Measurements from ENCODE around the gene DDX24. TPM values are rescaled to one million over a fixed set of nuclear protein-coding genes. Genes with fewer than 3 reads are reported as not detected.

DDX24 gene
- polyA plus RNA-seq, 1 donor from 2014 or later = 207 TPM

- Mint-ChIP-seq H3K27ac (no peak overlapping the region), H3K4me1 (peaks cover 6 to 9% (median 6%) of the 10 kb centered on the region in 3 donors), H3K27me3 (peaks cover 18% of the 10 kb centered on the region), H3K4me3 (peak overlapping the region; percentile 34 to 85 (median 64)), H3K36me3 (peaks cover 3% of the 10 kb centered on the region), H3K9me3 (no peaks in the 10 kb centered on the region)
Observed at GRCh38 chr14:94027566-94028449, 53.2 kb downstream of the DDX24 start.

DNA sequence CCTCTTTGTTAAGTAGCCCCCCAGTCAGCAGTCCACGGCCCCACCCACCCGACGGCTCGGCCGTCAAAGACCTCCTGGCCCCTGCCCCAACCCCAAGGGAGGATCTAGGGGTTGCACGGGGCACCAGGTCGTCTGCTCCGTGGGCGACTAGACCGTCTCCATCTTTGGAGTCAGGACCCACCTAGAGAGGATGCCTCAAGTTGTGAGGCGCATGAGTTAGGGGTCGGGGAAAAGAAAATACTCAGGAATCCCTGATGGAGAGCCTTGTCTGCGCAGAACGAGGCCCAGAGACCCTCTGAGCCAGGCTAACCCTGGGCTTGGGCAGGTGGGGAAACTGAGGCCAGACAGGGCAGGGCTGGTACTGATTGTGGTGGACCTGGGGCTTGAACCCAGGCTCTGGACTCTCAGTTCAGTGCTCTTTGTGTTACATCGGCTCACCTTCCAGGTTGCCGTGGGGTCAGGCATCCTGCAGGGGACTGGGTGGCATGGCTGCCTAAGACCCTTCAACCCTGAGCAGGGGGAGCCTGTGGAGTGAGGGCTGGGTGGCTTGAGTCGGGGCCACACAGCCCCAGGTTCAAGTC is 54.0 kb downstream of the DDX24 start:
- peaks cover 3% of the 10 kb centered on the region for H3K36me3 Mint-ChIP-seq
- H3K9me3 Mint-ChIP-seq = no peaks in the 10 kb centered on the region
- peak overlapping the region; percentile 34 to 77 (median 64) for H3K4me3 Mint-ChIP-seq
- peaks cover 6 to 9% (median 6%) of the 10 kb centered on the region in 3 donors for H3K4me1 Mint-ChIP-seq
- peaks cover 23% of the 10 kb centered on the region for H3K27me3 Mint-ChIP-seq
- H3K27ac Mint-ChIP-seq = no peak overlapping the region

DNA sequence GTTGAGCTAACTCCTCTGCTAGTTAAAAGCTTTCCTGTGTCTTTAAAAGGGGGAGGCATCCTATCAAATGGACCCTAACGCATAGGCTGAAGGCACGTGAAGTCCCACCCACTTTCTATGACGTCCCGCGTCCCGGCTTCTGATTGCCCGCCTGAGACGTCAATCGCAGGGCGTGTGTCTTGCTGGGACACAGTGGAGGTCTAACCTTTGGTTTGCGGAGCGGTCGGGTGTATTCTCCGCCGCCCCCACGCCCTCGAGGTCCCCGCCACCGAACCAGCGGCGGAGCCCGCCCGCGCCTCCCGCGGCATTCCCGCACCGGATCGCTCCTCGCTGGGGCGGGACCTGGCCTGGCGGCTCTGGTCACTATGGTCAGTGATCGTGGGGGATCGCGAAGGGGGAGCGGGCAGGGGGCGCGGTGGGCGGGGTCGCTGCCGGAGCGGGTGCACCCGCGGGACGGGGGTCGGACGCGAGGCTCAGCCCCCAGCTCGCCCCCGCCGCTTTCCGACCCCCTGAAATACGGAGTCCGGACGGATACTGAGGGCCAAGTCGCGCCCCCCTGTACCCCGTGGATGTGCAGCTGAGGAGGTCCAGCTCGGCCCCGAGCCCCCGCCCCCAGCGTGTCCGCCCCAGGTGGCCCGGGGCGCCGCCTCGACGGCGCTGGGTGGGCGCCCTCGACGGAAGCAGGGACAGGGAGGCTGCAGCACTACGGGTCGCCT is 54.7 kb downstream of the DDX24 start, which contains the start of gene OTUB2:
TSS of gene OTUB2 (plus strand) at position 168 of the 716 bp plus-strand sequence. CDS start at position 366, 198 bp downstream.
- Mint-ChIP-seq H3K27ac (no peak within 1 kb of the TSS), H3K27me3 (peaks cover 23% of the 10 kb centered on the region), H3K4me1 (peaks cover 6 to 9% (median 6%) of the 10 kb centered on the region in 3 donors), H3K36me3 (peaks cover 3% of the 10 kb centered on the region), H3K4me3 (peak within 1 kb of the TSS; percentile 57 to 94 (median 88)), H3K9me3 (no peaks in the 10 kb centered on the region)

DNA sequence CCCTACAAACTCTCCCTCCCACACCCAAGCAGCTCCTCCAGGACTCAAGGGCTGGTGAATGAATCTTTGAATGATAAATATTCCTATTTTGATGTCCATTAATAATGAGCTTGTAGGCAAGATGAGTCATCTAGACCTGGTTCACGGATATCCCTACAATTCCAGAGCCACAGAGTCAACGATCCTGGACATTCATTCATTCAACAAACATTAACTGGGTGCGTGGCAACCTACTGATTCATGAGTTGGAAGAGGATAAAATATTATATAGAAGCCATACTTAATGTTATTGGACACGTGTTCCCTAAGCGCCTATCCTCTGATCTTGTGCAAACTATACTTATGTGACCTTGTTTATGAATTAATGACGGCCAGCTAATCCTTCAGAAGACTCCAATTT is 55.3 kb downstream of the DDX24 start:
- no peaks in the 10 kb centered on the region for H3K9me3 Mint-ChIP-seq
- H3K27me3 Mint-ChIP-seq = peaks cover 23% of the 10 kb centered on the region
- peak overlapping the region; percentile 57 to 94 (median 88) for H3K4me3 Mint-ChIP-seq

GRCh38 chr14:94024549-94024948 is 56.5 kb downstream of the DDX24 start:
- Mint-ChIP-seq H3K4me1 (peaks cover 6 to 9% (median 6%) of the 10 kb centered on the region in 3 donors), H3K9me3 (no peaks in the 10 kb centered on the region), H3K27me3 (peaks cover 23% of the 10 kb centered on the region), H3K36me3 (peaks cover 3% of the 10 kb centered on the region), H3K4me3 (no peak overlapping the region), H3K27ac (no peak overlapping the region)

More for the DNA sequence above, 55.3 kb downstream of the DDX24 start:
- H3K4me1 Mint-ChIP-seq = peaks cover 6 to 9% (median 6%) of the 10 kb centered on the region in 3 donors
- peaks cover 3% of the 10 kb centered on the region for H3K36me3 Mint-ChIP-seq
- H3K27ac Mint-ChIP-seq = no peak overlapping the region

GRCh38 chr14:94022532-94023411 is 58.2 kb downstream of the DDX24 start:
- peaks cover 23% of the 10 kb centered on the region for H3K27me3 Mint-ChIP-seq
- no peaks in the 10 kb centered on the region for H3K9me3 Mint-ChIP-seq
- peaks cover 6 to 7% (median 6%) of the 10 kb centered on the region in 3 donors for H3K4me1 Mint-ChIP-seq
- H3K36me3 Mint-ChIP-seq = no peaks in the 10 kb centered on the region
- H3K27ac Mint-ChIP-seq = peak overlapping the region in 1 of 3 donors; percentile 47
- no peak overlapping the region for H3K4me3 Mint-ChIP-seq

GRCh38 chr14:94021416-94022157 is 59.4 kb downstream of the DDX24 start:
- Mint-ChIP-seq H3K36me3 (no peaks in the 10 kb centered on the region), H3K9me3 (no peaks in the 10 kb centered on the region), H3K27me3 (peaks cover 23% of the 10 kb centered on the region), H3K4me3 (no peak overlapping the region), H3K27ac (no peak overlapping the region), H3K4me1 (peaks cover 6 to 7% (median 6%) of the 10 kb centered on the region in 3 donors)

GRCh38 chr14:94021001-94021400 is 60.0 kb downstream of the DDX24 start:
- H3K4me3 Mint-ChIP-seq = no peak overlapping the region
- H3K4me1 Mint-ChIP-seq = peaks cover 3 to 5% (median 3%) of the 10 kb centered on the region in 3 donors
- H3K27me3 Mint-ChIP-seq = peaks cover 22% of the 10 kb centered on the region
- no peak overlapping the region for H3K27ac Mint-ChIP-seq
- H3K9me3 Mint-ChIP-seq = no peaks in the 10 kb centered on the region
- no peaks in the 10 kb centered on the region for H3K36me3 Mint-ChIP-seq

GRCh38 chr14:94020267-94020666 is 60.7 kb downstream of the DDX24 start:
- peaks cover 24% of the 10 kb centered on the region for H3K27me3 Mint-ChIP-seq
- no peak overlapping the region for H3K4me3 Mint-ChIP-seq
- no peak overlapping the region for H3K27ac Mint-ChIP-seq
- H3K9me3 Mint-ChIP-seq = no peaks in the 10 kb centered on the region
- H3K36me3 Mint-ChIP-seq = no peaks in the 10 kb centered on the region
- peaks cover 0 to 1% (median 0%) of the 10 kb centered on the region in 3 donors for H3K4me1 Mint-ChIP-seq

DNA sequence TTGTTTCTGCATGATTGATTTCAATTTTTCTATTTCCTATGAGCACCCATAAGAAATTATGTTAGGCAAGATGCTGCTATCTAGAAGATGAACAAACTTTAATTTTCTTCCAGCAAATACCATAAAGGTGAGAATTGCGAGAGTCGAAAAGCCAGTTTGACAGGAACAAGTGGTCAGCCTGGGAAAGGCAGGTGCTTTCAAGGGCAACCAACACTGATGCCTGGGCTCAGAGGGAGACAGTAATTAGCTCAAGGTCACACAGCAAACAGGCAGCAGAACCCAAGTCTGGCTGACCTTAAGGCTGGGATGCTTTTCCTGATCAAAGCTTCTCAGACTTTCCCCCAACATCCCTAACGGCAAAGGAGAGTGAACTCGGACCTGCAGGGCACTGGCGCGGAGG is 61.7 kb downstream of the DDX24 start:
- H3K27ac Mint-ChIP-seq = no peak overlapping the region
- H3K9me3 Mint-ChIP-seq = no peaks in the 10 kb centered on the region
- H3K4me3 Mint-ChIP-seq = no peak overlapping the region
- H3K27me3 Mint-ChIP-seq = peaks cover 19% of the 10 kb centered on the region
- H3K4me1 Mint-ChIP-seq = peaks cover 0 to 1% (median 0%) of the 10 kb centered on the region in 3 donors
- peaks cover 2% of the 10 kb centered on the region for H3K36me3 Mint-ChIP-seq

- Mint-ChIP-seq H3K27ac (no peak overlapping the region), H3K4me3 (no peak overlapping the region), H3K27me3 (peaks cover 17% of the 10 kb centered on the region)
Observed at GRCh38 chr14:94018308-94018707, 62.7 kb downstream of the DDX24 start.

GRCh38 chr14:94016446-94016976 is 64.5 kb downstream of the DDX24 start:
- no peak overlapping the region for H3K4me3 Mint-ChIP-seq
- peaks cover 2% of the 10 kb centered on the region for H3K36me3 Mint-ChIP-seq
- peaks cover 0 to 7% (median 4%) of the 10 kb centered on the region in 3 donors for H3K4me1 Mint-ChIP-seq
- peaks cover 12% of the 10 kb centered on the region for H3K27me3 Mint-ChIP-seq
- H3K27ac Mint-ChIP-seq = no peak overlapping the region
- H3K9me3 Mint-ChIP-seq = no peaks in the 10 kb centered on the region

More at GRCh38 chr14:94018308-94018707, 62.7 kb downstream of the DDX24 start:
- Mint-ChIP-seq H3K9me3 (no peaks in the 10 kb centered on the region), H3K36me3 (peaks cover 2% of the 10 kb centered on the region), H3K4me1 (peaks cover 0 to 1% (median 0%) of the 10 kb centered on the region in 3 donors)

GRCh38 chr14:94015223-94015622 is 65.8 kb downstream of the DDX24 start:
- peaks cover 2% of the 10 kb centered on the region for H3K36me3 Mint-ChIP-seq
- H3K9me3 Mint-ChIP-seq = no peaks in the 10 kb centered on the region
- H3K4me3 Mint-ChIP-seq = no peak overlapping the region
- no peak overlapping the region for H3K27ac Mint-ChIP-seq
- peaks cover 0 to 8% (median 6%) of the 10 kb centered on the region in 3 donors for H3K4me1 Mint-ChIP-seq
- H3K27me3 Mint-ChIP-seq = peaks cover 17% of the 10 kb centered on the region
